ENCODE data around the gene ZC3H12D. TPM values are rescaled to one million over a fixed set of nuclear protein-coding genes. Genes with fewer than 3 reads are reported as not detected.
"Not testable (repeated sequence)": the region's sequence is repeated elsewhere in the genome, so short reads cannot be mapped to it uniquely, and the experiment has no call there.

Gene ZC3H12D
- total RNA-seq, 1 donor: under 0.01 TPM

DNA sequence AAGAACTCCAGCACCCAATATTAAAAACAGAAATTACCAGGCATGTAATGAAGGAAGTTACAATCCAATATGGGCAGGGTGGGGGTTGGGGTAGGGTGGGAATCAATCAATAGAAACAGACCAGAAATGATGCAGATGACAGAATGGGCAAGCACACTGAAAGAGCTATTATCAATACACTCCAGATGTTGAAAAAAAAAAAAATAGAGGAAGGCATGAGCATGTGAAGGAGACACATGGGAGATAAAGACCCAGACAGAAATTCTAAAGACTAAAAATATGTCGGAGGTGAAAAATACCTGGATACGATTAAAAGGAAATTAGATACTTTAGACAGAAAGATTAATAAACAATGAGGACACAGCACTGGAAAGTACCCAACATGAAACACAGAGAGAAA is 19.1 kb upstream of the ZC3H12D start:
- TF ChIP-seq, protein P1, sequence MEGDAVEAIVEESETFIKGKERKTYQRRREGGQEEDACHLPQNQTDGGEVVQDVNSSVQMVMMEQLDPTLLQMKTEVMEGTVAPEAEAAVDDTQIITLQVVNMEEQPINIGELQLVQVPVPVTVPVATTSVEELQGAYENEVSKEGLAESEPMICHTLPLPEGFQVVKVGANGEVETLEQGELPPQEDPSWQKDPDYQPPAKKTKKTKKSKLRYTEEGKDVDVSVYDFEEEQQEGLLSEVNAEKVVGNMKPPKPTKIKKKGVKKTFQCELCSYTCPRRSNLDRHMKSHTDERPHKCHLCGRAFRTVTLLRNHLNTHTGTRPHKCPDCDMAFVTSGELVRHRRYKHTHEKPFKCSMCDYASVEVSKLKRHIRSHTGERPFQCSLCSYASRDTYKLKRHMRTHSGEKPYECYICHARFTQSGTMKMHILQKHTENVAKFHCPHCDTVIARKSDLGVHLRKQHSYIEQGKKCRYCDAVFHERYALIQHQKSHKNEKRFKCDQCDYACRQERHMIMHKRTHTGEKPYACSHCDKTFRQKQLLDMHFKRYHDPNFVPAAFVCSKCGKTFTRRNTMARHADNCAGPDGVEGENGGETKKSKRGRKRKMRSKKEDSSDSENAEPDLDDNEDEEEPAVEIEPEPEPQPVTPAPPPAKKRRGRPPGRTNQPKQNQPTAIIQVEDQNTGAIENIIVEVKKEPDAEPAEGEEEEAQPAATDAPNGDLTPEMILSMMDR (IDR thresholded peaks at IDR 0.05; ENCODE audit: insufficient read depth, low read depth, low read length): no peak
- H3K4me3 ChIP-seq (ENCODE audit: low read depth, low read length): no peak overlapping the region
- DNase-seq (ENCODE audit: low read depth): no peak

DNA sequence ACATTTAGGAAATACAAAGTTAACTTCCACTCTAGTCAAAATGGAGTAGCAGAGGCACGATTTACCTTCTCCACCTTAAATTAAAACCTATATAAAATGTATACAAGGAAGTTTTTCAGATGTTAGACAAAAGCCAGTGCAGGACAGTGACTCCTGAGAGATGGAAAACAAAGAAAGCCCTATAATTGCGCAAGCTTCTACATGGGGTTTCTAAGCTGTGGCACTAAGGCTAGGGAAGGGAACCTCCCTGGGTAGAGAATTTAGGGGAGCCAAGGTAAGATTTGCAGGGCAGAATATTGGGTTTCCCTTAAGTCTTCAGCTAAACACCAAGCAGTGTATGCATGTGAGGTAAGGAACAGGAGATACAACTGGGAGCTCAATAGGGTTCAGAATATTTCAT is 18.5 kb upstream of the ZC3H12D start:
- H3K4me3 ChIP-seq (ENCODE audit: low read depth, low read length): no peak overlapping the region
- no peak for DNase-seq (ENCODE audit: low read depth)
- TF ChIP-seq, protein P1 (IDR thresholded peaks at IDR 0.05; ENCODE audit: insufficient read depth, low read depth, low read length): no peak

DNA sequence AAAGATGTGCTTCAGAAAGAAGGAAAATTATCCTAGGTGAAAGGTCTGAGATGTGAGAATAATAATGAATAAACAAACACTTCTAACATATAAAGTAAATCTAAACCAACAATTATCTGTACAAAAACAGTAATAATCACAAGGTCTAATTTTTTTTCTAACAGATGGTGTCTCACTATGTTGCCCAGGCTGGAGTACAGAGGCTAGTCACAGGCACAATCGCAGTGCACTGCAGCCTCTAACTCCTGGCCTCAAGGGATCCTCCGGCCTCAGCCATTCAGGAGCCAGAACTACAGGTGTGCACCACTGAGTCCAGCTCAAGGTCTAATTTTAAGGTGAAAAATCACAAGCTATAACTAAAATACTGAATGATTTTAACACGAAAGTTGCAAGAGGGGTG is 17.0 kb upstream of the ZC3H12D start:
- TF ChIP-seq, protein P1 (IDR thresholded peaks at IDR 0.05; ENCODE audit: insufficient read depth, low read depth, low read length): no peak
- DNase-seq (ENCODE audit: low read depth): no peak
- no peak overlapping the region for H3K4me3 ChIP-seq (ENCODE audit: low read depth, low read length)

DNA sequence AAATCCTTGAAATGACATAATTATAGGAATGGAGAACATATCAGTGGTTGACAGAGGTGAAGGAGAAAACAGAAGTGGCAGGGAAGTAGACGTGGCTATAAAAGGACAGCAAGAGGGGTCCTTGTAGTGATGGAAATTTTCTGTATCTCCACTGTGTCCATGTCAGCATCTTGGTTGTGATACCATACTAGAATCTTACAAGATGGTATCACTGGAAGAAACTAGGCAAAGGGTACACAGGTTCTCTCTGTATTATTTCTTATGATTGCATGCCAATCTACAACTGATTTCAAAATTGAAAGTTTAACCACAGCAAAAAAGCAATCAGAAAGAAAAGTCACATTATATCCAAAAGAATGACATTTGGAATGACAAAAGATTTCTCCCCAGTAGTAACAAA is 16.4 kb upstream of the ZC3H12D start:
- DNase-seq (ENCODE audit: low read depth): no peak
- TF ChIP-seq, protein P1 (IDR thresholded peaks at IDR 0.05; ENCODE audit: insufficient read depth, low read depth, low read length): no peak
- H3K4me3 ChIP-seq (ENCODE audit: low read depth, low read length): no peak overlapping the region

DNA sequence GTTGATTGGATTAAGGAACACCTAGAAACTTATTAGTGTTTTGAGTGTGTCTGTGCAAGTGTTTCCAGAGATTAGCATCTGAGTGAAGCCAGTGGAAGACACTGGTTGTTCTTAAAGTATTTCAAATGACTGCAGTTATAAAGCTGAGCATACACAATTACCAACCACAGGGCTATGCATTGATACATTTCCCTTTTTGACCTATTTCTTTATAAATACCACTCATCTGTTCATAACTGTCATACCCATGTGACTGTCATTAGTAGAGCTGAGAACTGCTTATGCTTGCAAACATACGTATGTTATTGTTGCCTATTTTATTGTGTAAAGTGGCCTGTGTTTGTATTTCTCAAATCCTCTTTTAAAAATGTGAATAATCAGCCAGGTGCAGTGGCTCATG is 15.3 kb upstream of the ZC3H12D start:
- DNase-seq (ENCODE audit: low read depth): no peak
- no peak overlapping the region for H3K4me3 ChIP-seq (ENCODE audit: low read depth, low read length)
- TF ChIP-seq, protein P1 (IDR thresholded peaks at IDR 0.05; ENCODE audit: insufficient read depth, low read depth, low read length): no peak

DNA sequence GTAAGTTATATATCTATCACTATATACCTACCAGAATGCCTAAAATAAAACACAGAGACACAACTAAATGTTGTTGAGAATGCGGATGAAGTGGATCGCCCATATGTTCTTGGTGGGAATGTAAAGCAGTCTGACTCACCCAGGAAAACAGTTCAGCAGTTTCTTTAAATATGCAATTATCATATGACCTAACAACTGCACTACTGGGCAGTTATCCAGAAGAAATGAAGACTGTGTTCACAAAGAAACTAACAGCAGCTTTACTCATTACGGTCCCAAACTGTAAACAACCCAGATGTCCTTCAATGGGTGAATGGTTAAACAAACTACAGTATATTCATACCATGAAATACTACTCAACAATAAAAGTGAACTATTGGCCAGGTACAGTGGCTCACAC is 14.3 kb upstream of the ZC3H12D start:
- H3K4me3 ChIP-seq (ENCODE audit: low read depth, low read length): no peak overlapping the region
- peak; percentile 96 for DNase-seq (ENCODE audit: low read depth)
- TF ChIP-seq, protein P1 (IDR thresholded peaks at IDR 0.05; ENCODE audit: insufficient read depth, low read depth, low read length): no peak

DNA sequence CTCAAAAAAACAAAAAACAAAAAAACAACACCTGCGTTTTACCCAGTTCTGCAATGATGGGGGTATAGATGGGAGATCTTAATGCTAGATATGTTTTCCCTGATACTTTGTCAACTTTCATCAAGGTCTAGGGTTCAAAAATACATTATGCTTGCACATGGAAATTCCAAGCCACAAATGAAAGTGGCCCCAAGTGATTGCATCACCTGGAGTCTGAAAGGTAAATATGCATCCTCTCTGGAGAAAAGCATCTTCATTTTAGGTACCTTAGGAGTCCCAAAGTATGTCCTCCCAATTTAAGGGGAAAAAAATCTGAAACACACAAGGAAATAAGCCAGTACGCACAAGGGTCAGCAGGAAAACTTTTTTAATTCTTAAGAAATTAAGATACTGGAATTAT is 12.6 kb upstream of the ZC3H12D start:
- H3K4me3 ChIP-seq (ENCODE audit: low read depth, low read length): no peak overlapping the region
- DNase-seq (ENCODE audit: low read depth): no peak
- TF ChIP-seq, protein P1 (IDR thresholded peaks at IDR 0.05; ENCODE audit: insufficient read depth, low read depth, low read length): no peak

DNA sequence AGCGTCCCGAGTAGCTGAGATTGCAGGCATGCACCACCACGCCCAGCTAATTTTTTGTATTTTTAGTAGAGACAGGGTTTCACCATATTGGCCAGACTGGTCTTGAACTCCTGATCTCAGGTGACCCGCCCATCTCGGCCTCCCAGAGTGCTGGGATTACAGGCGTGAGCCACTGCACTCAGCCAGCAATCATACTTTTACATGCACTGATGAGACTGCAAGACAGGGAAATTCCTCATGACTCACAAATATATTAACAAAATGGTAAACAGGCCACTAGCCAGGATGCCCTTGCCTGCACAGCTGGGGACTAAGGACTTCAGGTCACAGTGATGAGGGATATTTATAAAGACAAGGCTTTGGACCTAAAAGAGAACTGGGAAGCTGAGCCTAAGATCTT is 11.8 kb upstream of the ZC3H12D start:
- not testable (repeated sequence) for H3K4me3 ChIP-seq (ENCODE audit: low read depth, low read length)
- DNase-seq (ENCODE audit: low read depth): peak; percentile 63

DNA sequence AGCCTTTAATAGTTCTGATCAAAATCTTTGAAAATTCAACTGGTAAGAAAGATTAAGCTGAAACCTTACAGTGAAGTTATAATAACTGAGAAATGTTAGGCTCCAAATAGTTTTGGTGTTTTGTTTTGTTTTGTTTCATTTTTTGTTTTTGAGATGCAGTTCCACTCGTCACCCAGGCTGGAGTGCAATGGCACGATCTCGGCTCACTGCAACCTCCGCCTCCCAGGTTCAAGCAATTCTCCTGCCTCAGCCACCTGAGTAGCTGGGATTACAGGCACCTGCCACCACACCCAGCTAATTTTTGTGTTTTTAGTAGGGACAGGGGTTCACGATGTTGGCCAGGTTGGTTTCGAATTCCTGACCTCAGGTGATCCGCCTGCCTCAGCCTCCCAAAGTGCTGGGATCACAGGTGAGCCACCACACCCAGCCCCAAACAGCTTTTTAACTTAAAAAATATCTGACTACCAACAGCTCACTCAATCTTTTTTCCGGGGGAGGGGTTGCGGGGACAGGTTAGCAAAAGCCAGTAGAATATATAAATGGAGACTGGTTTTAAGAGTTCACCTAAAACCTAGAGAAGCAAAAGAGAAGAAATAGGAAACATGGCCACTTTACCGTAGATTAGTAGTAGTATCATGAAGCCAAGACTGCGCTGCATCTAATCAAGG is 10.7 kb upstream of the ZC3H12D start:
- H3K4me3 ChIP-seq (ENCODE audit: low read depth, low read length); DNase-seq (ENCODE audit: low read depth): not testable (repeated sequence)

DNA sequence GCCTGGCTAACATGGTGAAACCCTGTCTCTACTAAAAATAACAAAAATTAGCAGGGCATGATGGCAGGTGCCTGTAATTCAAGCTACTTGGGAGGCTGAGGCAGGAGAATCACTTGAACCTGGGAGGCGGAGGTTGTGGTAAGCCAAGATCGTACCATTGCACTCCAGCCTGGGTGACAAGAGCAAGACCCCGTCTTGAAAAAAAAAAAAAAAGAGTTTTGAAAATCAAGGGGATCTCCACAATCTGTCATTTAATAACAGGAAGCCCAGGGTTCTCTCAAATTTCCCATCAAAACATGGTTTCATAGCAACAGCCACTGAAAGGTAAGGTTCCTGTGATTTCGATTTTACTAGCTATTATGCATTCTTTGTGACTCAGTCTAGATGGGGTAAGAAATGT is 10.0 kb upstream of the ZC3H12D start:
- H3K4me3 ChIP-seq (ENCODE audit: low read depth, low read length); DNase-seq (ENCODE audit: low read depth): not testable (repeated sequence)
